GM18951 (cell line): ENCODE measurements around the gene ITIH4.
"Not testable (repeated sequence)": the region's sequence is repeated elsewhere in the genome, so short reads cannot be mapped to it uniquely, and the experiment has no call there.

ENCODE experiments used
- POLR2A ChIP-seq: IDR thresholded peaks from 4 replicates; pipeline ENCODE4 v1.6.1; 2011; ENCODE audit warnings: mild to moderate bottlenecking; ENCODE audit not compliant: insufficient read length, insufficient read depth; ENCODE audit errors: extremely low read depth
- in situ Hi-C: fragments of 300-500 bp; cut with MboI; formaldehyde crosslinking; loops from one replicate; pipeline ENCODE4 v1.12.0; 2022; ENCODE audit warnings: low sequenced_read_pairs, mixed read lengths, inconsistent platforms; ENCODE audit not compliant: unreplicated experiment

ITIH4 gene

DNA sequence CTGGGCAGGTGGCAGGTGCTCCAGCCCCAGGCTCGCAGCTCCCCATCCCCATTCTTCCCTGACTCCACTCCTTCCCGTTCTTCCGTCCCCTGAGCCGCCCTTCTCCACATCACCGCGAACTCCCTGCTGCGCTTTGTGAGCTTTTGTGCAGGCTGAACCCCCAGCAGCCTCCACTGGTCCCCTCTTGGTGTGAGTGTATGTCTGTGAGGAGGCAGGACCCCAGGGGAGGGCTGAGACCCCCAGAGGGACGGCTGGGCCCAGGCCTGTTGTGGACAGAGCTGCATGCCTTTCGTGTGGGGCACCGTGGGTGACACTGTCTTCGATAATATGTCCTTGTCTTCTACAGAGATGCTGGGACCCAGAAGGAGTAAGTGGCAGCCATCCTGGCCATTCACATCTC is 43.2 kb downstream of the ITIH4 start:
- TF ChIP-seq POLR2A = no peak
- in situ Hi-C loops = no loop called here

DNA sequence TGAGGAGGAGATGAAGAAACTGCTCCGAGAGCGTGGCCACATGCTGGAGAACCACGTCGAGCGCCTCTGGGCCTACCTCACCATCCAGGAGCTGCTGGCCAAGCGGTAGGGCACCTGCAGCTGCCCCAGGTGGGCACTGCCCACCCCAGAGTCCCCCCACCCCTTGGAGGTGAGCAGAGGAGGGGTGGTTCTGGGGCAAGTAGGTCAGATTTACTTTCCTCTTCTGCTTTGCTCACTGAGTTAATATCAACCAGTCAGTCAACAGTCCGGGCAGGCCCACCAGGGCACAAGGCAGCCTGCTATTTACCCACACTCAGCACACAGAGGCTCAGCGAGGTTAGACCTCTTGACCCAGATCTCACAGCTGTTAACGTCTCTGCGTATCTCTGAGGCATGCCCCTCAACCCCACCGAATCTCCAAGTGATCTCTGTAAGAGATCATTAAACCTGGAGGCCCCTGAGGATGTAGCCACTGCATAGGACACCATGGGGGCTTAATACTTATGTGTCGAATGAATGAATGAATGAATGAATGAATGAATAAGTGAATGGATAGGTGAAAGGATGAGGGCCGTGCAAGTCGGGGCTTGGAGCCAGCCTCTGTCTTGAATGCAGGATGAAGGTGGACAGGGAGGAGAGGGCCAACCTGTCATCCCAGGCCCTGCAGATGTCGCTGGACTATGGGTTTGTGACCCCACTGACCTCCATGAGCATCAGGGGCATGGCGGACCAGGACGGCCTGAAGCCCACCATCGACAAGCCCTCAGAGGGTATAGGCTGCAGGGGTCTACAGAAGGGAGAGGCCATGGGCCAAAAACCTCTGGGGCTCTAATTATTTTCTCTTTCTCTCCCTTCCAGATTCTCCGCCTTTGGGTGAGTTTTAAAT is 43.9 kb downstream of the ITIH4 start:
- no peak for TF ChIP-seq POLR2A
- in situ Hi-C loops = no loop called here

DNA sequence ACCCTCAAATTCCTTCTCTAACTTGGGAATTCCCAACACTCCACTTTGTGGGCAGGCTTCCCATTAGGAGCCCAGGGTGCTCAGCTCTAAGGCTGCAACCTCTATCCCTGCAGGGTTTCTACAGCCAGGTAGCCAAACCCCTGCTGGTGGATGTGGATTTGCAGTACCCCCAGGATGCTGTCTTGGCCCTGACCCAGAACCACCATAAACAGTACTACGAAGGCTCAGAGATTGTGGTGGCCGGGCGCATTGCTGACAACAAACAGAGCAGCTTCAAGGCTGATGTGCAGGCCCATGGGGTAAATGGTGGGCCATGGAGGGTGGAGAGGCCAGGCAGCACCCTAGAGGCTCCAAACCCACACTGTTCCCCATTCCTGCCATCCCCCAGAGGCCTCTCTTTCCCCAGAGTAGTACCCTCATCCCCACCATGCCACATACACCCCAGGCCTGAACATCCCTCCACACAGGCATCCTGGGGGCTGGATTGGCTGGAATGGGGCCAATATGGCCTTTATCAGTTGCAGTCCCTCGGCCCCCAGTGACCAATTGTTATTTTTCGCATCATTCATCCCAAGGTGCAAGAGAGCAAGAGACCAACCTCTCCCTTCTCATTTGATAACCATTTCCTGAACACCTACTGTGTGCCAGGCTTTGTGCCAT is 45.4 kb downstream of the ITIH4 start:
- in situ Hi-C loops = no loop called here
- TF ChIP-seq POLR2A = no peak

DNA sequence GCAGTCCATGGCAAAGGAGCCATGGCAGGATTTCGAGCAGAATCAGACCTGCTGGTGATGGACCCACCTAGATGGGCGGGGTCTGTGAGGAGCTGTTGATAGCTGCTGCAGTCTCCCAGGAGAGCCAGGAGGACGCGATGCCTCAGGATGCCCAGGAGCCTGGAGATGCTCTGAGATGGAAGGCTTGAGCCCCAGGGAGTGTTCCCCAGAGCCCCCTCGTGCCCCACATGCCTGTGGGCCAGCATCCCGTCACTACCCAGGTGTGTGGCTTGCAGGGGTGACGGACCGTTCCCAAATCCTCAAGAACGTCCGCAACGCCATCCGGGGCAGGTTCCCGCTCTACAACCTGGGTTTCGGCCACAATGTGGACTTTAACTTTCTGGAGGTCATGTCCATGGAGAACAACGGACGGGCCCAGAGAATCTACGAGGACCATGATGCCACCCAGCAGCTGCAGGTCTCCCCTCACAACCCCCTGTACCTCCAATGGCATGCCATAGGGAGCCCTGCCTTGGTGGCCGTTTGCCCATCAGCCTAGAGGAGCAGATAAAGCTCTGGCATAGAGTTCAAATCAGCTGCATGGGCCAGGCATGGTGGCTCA is 46.4 kb downstream of the ITIH4 start:
- in situ Hi-C loops = no loop called here
- TF ChIP-seq POLR2A = no peak

DNA sequence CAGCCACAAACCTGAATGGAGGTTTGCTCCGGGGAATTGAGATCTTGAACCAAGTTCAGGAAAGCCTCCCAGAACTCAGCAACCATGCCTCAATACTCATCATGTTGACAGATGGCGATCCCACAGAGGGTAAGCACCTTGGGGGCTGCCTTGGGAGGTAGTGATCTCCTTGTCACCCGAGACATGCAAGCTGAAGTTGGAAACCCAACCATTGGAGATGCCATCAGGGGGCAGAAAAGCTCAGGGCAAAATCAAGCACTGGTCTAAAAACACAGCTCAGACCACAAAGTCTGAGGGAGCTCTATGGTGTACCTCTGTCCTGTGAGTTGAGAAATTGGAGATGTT is 47.3 kb downstream of the ITIH4 start:
- TF ChIP-seq POLR2A = no peak
- in situ Hi-C loops = no loop called here

DNA sequence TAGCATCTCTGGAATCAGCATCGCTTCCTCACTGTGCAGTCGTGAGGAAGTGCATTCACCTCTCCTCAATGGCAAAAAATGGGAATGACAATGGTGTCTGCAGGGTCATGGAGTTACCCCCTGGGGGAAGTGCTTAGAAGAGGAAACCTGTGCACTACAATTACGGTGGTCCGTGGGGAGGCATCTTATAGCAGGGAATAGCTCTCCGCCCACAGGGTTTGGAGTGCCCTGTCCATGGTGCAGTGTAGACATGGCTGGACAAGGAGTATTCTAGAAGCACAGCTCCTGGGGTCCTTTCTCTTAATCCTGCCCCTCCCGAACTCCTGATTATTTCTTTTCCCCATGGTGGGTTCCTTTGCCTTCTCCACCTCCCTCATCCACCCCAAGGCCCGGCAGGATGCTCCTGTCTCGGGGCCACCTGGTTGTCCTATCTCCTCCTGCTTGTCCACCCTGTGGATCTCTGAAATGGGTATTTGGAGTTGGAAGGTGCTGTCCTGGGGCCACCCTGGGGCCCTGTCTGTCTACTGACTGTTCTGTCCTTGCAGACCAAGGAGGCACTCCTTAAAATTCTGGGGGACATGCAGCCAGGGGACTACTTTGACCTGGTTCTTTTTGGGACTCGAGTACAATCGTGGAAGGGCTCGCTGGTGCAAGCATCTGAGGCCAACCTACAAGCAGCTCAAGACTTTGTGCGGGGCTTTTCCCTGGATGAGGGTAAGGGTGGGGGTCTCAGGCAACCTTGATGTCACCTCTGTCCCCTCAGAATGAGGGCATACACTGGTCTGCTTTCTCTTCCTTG is 47.9 kb downstream of the ITIH4 start:
- no peak for TF ChIP-seq POLR2A
- in situ Hi-C loops = no loop called here

DNA sequence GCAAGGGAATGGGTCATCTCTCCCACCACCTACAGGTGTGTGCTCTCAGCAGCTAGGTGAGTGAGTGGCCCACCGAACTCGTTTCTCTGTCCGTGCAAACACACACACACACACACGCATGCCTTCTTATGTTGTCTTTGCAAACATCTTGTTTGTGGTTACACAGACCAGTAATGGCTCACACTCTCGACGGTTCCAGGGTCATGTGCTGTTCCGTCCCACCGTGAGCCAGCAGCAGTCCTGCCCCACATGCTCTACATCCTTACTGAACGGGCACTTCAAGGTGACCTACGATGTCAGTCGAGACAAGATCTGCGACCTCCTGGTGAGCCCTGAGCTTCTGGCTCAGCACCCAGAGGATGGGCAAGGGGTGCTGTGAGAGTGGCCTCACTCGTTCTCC is 48.7 kb downstream of the ITIH4 start:
- no peak for TF ChIP-seq POLR2A
- in situ Hi-C loops = no loop called here

DNA sequence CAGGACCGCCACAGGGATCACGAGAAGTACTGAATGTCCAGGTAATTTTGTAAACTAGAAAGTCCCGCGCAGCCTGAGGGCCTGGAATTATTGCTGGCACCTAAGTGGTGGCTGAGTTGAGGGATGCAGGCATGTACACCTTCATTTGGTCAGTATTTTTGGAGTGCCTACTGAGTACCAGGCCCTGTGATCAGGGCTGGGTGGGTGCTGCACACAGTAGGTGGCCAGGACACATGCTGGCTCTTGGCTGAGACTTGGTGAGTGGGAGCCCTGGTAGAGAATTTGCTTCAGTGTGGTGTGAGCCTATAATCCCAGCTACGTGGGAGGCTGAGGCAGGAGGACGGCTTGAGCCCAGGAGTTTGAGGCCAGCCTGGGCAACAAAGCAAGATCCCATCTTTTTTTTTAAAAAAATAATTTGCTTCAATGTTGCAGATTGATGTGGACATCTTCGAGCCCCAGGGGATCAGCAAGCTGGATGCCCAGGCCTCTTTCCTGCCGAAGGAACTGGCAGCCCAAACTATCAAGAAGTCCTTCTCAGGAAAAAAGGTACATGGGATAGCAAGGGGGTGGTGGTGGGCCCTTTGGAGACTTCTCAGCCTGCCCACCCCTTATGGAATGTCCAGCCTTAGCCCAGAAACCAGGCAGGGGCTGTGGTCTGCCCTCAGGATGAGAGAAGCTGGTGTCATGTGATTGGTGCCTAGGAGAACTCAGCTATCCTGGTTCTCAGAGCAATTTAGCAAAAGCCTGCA is 50.5 kb downstream of the ITIH4 start:
- no peak for TF ChIP-seq POLR2A
- in situ Hi-C loops = no loop called here

DNA sequence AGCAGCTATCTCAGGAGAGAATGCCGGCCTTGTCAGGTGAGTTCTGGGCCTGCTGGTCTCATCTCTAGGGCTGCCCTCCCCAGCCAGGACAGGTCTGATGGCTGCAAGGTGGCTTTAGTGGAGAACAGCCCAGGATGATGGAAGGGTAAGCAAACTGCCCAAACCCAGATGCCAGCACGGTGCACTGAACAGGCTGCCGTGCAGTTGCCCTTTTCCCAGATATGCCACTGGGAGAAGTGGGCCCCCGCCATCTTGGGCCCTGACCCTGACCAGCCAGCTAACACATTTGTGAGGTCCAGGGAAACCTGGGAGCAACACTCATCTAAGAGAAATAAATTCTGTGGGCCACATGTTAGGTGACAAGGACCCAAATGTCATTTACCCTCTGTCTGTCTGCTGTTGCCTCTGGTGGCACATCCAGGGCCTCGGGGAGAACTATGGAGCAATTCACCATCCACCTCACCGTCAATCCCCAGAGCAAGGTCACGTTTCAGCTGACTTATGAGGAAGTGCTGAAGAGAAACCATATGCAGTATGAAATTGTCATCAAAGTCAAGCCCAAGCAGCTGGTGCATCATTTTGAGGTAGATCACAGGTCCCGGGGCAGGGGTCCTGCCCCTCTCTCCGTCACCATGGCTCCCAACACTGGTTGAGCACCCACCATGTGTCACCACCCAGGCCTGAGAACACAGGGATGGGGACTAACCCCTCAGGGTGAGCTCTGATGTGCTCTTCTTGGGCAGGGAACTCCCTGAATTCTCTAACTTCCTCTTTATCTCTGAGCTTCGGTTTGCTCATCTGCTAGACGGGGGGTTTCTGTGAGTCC is 51.2 kb downstream of the ITIH4 start:
- in situ Hi-C loops = no loop called here
- TF ChIP-seq POLR2A = no peak

DNA sequence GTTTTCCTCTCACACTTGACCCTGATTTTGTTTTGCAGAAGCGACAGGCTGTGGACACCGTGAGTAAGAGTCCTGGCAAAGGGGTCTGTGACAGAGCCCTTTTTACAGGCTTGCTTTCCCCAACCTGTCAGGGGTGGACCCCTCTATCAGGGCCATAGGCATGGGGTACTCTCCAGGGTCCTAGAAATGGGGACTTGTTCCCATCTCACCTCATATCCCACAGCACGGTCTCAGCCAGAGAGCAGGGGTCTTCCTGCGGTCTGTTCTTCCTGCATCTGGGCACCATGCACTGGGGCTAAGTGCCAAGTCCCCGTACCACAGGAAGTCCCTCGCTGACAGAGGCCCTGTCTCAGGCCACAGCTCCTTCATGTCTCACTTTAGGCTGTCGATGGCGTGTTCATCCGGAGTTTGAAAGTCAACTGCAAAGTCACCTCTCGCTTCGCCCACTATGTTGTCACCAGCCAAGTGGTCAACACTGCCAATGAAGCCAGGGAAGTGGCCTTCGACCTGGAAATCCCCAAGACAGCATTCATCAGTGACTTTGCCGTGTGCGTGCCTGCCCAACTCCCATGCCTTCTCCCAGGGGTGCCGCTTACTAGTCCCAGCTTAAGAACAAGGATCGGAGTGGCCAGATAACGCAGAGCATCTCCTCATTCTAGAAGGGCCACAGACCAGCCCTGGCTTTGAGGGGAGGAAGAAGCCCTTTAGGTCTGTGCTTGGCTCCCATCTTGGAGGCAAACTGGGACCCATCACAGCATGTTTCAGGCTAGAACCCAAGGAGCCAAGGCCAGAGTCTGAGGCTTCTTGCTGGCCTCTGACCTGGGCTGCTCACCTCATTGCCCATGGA is 52.3 kb downstream of the ITIH4 start:
- TF ChIP-seq POLR2A = no peak

DNA sequence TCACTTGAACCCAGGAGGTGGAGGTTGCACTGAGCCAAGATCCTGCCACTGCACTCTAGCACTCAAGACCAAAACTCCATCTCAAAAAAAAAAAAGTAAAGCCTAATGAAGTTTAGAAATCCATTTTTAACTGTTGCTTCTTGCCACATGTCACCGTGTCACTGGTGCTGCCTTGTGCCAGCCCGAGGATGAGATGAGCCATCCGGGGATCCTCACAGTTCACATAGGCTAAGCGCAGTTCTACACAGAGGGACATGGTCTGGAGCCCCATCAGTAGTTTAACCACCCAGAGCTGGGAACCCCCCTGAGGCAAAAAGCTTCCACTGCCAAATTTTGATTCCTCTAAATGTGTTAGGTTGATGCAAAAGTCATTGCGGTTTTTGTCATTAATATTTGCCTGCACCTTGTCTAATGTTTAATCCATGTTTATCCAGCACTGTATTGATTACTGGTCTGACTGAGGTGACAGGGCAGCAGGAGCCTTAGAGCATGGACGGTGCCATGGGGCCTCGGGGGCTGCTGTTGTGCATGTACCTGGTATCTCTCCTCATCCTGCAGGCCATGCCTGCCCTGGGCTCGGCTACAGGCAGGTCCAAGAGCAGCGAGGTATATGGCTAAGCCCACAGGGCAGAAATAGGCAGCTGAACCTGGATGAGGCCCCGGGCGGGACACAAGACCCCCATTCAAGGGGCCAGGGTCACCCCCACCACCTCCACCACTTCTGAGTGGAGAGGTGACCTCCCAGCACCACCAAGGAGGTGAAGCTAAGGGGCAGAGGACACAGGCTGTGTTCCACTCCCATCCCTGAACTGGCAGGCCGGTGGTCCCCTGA is 53.1 kb downstream of the ITIH4 start, which contains the start of gene ITIH1:
Gene ITIH1, plus strand, starts transcription at position 473 of the 832 bp plus-strand sequence. Its CDS starts 17 bp downstream, at position 490.
- in situ Hi-C loops = no loop called here
- no peak for TF ChIP-seq POLR2A

More for the DNA sequence above, 52.3 kb downstream of the ITIH4 start:
- in situ Hi-C loops = no loop called here

DNA sequence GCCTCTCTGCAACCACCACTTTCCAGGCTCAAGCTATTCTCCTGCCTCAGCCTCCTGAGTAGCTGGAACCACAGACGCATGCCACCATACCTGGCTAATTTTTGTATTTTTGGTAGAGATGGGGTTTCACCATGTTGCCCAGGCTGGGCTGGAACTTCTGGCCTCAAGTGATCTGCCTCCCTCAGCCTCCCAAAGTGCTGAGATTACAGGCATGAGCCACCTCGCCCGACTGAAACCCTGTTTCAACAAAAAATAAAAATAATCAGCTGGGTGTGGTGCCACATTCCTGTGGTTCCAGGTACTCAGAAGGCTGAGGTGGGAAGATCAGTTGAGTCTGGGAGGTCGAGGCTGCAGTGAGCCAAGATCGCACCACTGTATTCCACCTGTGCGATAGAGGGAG is 54.0 kb downstream of the ITIH4 start:
- in situ Hi-C loops = not testable (repeated sequence)
